IPS DF 6.9 (cell line): ENCODE results near the gene SLC24A3.

Source experiments
- DNase-seq: peaks from one replicate; pipeline ENCODE4 v3.0.0-alpha.2; 2013; ENCODE audit warnings: low read depth, low spot score
- H3K27ac ChIP-seq: one replicate; pipeline ENCODE4 v1.5.1; 2013; ENCODE audit warnings: low read length, control low read depth
- H3K27me3 ChIP-seq: 2 replicates; pipeline ENCODE4 v1.6.1; 2013; ENCODE audit warnings: mild to moderate bottlenecking, low read length; ENCODE audit not compliant: control insufficient read depth, insufficient read depth
- H3K36me3 ChIP-seq: 2 replicates; pipeline ENCODE4 v1.6.1; 2013; ENCODE audit warnings: low read length; ENCODE audit not compliant: control insufficient read depth, insufficient read depth
- H3K4me1 ChIP-seq: 2 replicates; pipeline ENCODE4 v1.6.1; 2013; ENCODE audit warnings: low read length; ENCODE audit not compliant: control insufficient read depth, insufficient read depth
- H3K4me3 ChIP-seq: 2 replicates; pipeline ENCODE4 v1.5.1; 2013; ENCODE audit warnings: mild to moderate bottlenecking, low read length
- H3K9me3 ChIP-seq: 2 replicates; pipeline ENCODE4 v1.6.1; 2013; ENCODE audit warnings: low read length, inconsistent platforms; ENCODE audit not compliant: control insufficient read depth, insufficient read depth
- WGBS: extraction: QIAGEN DNeasy Blood & Tissue Kit; methylation state at CpG from one replicate; pipeline ENCODE4 v1.1.7; 2013; ENCODE audit warnings: mixed read lengths, missing lambda C conversion rate; ENCODE audit not compliant: insufficient read length, insufficient coverage; 5-methylcytosine and 5-hydroxymethylcytosine counted together

Gene SLC24A3

DNA sequence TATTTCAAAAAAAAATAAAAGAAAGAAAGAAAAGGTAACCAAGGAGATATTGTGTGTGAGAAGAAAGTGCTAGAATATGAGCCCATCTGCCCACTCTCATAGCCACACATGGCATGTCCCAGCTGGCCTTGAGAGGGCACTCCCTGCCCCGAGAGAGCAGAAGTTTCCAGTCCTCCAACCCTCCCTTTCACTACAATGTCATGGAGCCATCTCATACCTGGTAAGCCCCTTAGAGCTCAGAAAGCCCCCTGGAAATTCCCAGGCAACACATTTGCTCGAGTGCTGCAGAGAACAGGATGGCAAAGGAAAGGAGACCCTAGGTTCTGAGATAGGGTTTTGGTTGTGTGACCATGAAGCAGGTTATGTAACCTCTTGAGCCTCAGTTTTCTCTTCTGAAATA, 469.8 kb downstream of the SLC24A3 start:
- DNase-seq, result no peak
- WGBS, result no CpG with 5 or more reads among the region's 2 CpGs
- H3K27ac ChIP-seq, result no peak overlapping the region
- no peaks in the 10 kb centered on the region for H3K27me3 ChIP-seq
- no peaks in the 10 kb centered on the region for H3K9me3 ChIP-seq
- no peaks in the 10 kb centered on the region for H3K4me1 ChIP-seq
- H3K36me3 ChIP-seq, result no peaks in the 10 kb centered on the region
- H3K4me3 ChIP-seq, result no peak overlapping the region

DNA sequence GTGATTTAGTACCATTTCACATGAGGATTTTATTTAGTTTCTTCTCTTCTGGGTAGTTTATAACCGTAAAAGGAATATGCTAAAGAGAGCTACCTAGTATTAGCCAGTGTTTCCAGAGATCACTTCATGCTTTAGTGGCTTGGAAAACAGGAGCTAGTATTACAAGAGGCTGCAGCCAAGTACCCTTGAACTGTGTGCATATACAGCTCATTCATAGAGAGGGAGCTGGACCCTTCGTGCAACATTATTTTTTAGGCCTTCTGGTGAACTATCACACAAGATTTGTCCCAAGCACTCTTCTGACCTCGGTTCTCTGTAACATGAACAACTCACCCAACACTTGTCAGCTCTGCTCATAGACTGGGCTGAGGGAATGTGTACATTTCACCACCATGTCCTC, 470.7 kb downstream of the SLC24A3 start:
- Histone ChIP-seq H3K4me1 (no peaks in the 10 kb centered on the region), H3K27me3 (no peaks in the 10 kb centered on the region), H3K36me3 (no peaks in the 10 kb centered on the region), H3K9me3 (no peaks in the 10 kb centered on the region), H3K27ac (no peak overlapping the region), H3K4me3 (no peak overlapping the region)
- no peak for DNase-seq
- WGBS, result no CpG with 5 or more reads among the region's 3 CpGs

DNA sequence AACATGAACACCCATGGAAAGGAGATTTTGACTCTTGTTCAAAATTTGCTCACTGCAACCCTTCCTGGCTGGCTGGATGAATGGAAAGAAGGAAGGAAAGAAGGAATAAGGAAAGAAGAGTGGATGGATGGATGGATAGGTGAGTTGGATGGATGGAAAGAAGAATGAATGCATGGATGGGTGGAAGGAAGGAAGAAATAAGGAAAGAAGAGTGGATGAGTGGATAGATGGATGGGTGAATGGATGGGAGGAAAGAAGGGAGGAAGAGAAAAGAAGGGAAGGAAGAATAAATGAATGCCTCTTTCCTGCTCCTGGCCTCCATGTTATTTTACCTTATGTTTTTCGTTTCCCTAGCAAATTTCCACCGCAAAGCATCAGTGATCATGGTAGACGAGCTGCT, 471.4 kb downstream of the SLC24A3 start:
- DNase-seq, result no peak
- WGBS, result no CpG with 5 or more reads among the region's 3 CpGs
- no peaks in the 10 kb centered on the region for H3K27me3 ChIP-seq
- no peaks in the 10 kb centered on the region for H3K9me3 ChIP-seq
- no peak overlapping the region for H3K4me3 ChIP-seq
- H3K27ac ChIP-seq, result no peak overlapping the region
- H3K4me1 ChIP-seq, result no peaks in the 10 kb centered on the region
- no peaks in the 10 kb centered on the region for H3K36me3 ChIP-seq

DNA sequence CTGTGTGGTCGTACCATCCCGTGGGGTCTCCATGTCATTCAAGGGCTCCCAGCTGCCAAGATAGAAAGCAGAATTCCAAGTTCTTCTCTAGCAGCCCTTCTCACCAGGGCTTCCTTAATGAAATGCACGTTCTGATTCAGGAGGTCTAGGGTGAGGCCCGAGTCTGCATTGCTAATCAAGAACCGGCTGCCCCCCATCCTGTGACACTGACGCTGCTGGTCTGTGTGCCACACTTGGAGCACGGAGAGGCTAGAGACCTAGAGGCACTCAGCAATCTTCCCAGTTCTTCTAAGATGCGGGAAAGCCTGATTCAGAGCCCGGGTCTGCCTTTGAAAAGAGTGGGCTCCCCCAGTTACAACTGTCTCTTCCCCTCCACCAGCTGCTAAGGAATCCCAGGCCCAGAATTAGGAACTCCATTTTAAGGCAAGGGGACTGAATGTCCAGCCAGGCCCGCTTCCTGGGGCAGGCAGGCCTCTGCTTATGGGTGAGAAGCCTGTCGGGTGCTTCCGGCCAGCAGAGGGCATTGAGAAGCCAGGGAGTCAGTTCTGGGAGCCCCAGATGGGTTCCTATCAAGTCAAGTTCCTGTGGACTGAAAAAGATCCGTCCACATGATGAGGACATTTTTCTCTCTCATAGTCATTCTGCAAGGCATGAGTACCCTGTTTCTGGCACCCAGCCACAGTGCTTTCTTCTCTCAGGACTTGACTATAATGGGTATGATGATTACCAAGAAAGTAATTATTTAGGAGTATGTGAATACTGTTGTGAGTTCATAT, 475.8 kb downstream of the SLC24A3 start:
- Histone ChIP-seq H3K4me3 (no peak overlapping the region), H3K27ac (no peak overlapping the region), H3K27me3 (no peaks in the 10 kb centered on the region), H3K36me3 (no peaks in the 10 kb centered on the region), H3K4me1 (no peaks in the 10 kb centered on the region), H3K9me3 (no peaks in the 10 kb centered on the region)
- DNase-seq, result no peak
- no CpG with 5 or more reads among the region's 13 CpGs for WGBS

DNA sequence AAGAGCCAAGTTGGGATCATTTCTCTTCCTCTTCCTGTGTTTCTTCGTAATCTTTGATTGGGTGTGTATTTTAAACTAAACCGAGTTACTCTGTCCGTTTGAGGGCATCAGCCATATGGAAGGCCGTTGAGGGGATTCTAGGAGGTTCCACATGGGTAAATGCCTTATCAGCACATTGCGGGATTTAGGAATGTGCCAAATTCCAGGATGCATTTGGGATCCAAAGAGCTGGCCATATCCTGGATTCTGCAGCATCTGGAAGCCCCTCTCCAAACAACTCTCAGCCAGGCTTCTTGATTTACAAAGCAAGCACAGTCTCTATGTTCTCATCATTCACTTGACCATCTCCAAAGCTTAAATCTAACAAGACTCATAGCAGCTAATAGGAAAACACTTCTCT, 478.0 kb downstream of the SLC24A3 start:
- H3K36me3 ChIP-seq, result no peaks in the 10 kb centered on the region
- WGBS, result no CpG with 5 or more reads among the region's 5 CpGs
- H3K27ac ChIP-seq, result no peak overlapping the region
- H3K4me1 ChIP-seq, result no peaks in the 10 kb centered on the region
- no peaks in the 10 kb centered on the region for H3K27me3 ChIP-seq
- no peak for DNase-seq
- no peaks in the 10 kb centered on the region for H3K9me3 ChIP-seq
- H3K4me3 ChIP-seq, result no peak overlapping the region

DNA sequence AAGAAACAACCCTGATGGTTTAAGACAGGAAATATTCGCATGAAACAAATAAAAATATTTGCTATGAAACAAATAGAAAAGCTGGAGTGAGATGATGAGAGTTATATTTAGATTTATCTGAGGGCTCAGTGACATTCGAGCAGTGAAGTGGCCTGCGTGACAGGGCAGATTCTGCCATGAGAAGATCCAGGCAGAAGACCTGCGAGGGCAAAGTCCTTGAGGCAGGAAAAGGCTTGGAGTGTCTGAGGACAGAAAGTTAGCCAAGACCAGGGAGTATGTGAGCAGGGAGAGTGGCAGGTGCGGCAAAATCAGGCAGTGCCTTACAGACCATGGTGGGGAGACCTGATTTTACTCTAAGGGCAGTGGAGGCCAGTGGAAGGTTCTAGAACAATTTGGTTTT, 478.7 kb downstream of the SLC24A3 start:
- Histone ChIP-seq H3K4me1 (no peaks in the 10 kb centered on the region), H3K9me3 (no peaks in the 10 kb centered on the region), H3K36me3 (no peaks in the 10 kb centered on the region), H3K4me3 (no peak overlapping the region), H3K27ac (no peak overlapping the region), H3K27me3 (no peaks in the 10 kb centered on the region)
- no peak for DNase-seq
- WGBS, result no CpG with 5 or more reads among the region's 5 CpGs

DNA sequence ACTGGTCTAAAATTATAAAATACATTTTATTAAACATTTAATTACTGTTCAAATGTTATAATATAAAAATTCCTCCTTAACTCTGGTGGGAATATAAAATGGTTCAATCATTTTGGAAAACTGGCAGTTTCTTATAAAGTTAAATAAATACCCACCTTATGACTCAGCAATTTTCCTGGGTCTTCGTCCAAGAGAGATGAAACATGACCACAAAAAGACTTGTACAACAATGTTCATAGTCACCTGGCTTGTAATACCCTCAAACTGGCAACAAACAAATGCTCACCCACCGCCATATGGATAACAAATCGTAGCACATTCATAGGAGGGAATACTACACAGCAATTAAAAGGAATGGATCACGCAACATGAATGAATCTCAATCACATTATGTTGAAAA, 479.7 kb downstream of the SLC24A3 start:
- H3K9me3 ChIP-seq, result no peaks in the 10 kb centered on the region
- no peaks in the 10 kb centered on the region for H3K27me3 ChIP-seq
- no peaks in the 10 kb centered on the region for H3K36me3 ChIP-seq
- H3K4me3 ChIP-seq, result no peak overlapping the region
- WGBS, result no CpG with 5 or more reads among the region's 4 CpGs
- H3K4me1 ChIP-seq, result no peaks in the 10 kb centered on the region
- H3K27ac ChIP-seq, result no peak overlapping the region
- no peak for DNase-seq

DNA sequence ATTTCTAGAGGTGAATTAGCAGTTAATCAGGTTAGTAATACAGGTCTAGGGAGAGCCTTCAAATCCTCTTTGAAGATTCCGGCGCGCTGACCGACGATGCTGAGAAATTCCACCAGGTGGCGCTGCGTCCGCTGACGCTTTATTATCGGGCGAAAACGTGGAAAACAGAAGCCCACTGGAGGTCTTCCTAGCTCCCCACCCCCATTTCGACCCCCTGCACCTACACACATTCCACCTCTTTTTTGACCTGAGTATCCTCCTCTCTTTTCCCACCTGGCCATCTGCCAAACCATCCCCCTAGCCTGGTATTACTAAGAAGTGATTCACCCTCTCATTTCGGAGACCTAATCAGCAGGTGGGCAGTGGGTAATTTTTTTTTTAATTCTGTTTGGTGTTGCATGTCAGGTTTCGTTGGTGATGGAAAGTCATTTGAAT, 480.3 kb downstream of the SLC24A3 start:
- Histone ChIP-seq H3K4me3 (no peak overlapping the region), H3K27ac (no peak overlapping the region), H3K9me3 (no peaks in the 10 kb centered on the region), H3K27me3 (no peaks in the 10 kb centered on the region), H3K36me3 (no peaks in the 10 kb centered on the region), H3K4me1 (no peaks in the 10 kb centered on the region)
- peak; percentile 16 for DNase-seq
- no CpG with 5 or more reads among the region's 15 CpGs for WGBS

DNA sequence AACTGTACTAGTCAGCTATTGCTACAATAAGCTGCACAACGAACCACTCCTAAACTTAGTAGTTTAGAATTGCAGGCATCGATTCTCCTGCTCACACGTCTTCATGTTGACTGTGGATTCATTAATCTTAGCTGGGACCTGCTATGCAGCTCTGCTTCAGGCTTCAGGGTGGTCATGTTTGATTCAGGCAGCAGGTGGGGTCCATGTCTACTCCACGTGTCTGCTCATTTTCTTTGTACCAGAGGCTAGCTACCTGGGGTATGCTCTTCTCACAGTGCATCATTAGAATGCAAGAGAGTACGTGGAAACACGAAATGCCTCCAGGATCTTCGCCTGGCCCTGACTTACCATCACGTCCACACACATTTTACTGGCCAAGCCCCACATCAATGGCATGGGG, 481.1 kb downstream of the SLC24A3 start:
- WGBS, result no CpG with 5 or more reads among the region's 8 CpGs
- H3K4me1 ChIP-seq, result no peaks in the 10 kb centered on the region
- H3K36me3 ChIP-seq, result no peaks in the 10 kb centered on the region
- H3K27ac ChIP-seq, result no peak overlapping the region
- no peak overlapping the region for H3K4me3 ChIP-seq
- H3K27me3 ChIP-seq, result no peaks in the 10 kb centered on the region
- H3K9me3 ChIP-seq, result no peaks in the 10 kb centered on the region
- no peak for DNase-seq

DNA sequence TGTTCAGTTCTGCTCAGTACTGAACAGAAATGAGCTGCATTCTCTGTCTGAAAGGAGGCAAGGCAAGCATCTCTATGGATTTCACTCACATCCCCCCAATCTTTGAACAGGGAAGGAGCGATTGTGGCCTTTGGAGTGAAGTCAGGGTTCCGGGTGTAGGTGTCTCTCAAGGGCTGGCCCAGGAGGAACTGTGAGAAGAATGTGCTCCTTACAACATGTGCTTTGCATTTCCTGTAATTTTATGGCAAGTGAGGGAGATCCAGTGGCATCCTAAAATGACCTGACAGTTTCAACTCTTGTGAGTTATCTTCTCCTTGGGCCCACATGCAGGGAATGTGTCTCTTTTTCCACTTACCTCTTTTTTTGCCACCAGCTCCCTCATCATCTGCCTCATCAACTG, 482.6 kb downstream of the SLC24A3 start:
- Histone ChIP-seq H3K4me3 (no peak overlapping the region), H3K27ac (no peak overlapping the region), H3K27me3 (no peaks in the 10 kb centered on the region), H3K9me3 (no peaks in the 10 kb centered on the region), H3K36me3 (no peaks in the 10 kb centered on the region), H3K4me1 (no peaks in the 10 kb centered on the region)
- no CpG with 5 or more reads among the region's 2 CpGs for WGBS
- no peak for DNase-seq

DNA sequence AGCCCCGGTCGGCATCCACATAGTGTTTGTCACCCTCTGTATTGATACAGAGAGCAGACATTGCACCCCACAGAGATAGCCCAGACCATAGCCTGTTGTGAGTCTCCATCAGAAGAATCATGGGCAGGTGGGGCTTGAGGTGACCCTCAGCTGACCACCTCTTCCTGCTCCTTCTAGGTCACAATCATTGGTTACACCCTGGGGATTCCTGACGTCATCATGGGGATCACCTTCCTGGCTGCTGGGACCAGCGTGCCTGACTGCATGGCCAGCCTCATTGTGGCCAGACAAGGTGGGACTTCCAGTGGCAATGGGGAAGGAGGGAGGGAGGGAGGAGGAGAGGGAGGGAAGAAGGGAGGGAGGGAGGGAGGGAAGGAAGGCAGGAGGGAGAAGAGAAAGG, 484.2 kb downstream of the SLC24A3 start:
- no CpG with 5 or more reads among the region's 4 CpGs for WGBS
- no peak overlapping the region for H3K4me3 ChIP-seq
- H3K36me3 ChIP-seq, result no peaks in the 10 kb centered on the region
- H3K9me3 ChIP-seq, result no peaks in the 10 kb centered on the region
- no peaks in the 10 kb centered on the region for H3K27me3 ChIP-seq
- DNase-seq, result no peak
- H3K4me1 ChIP-seq, result no peaks in the 10 kb centered on the region
- no peak overlapping the region for H3K27ac ChIP-seq
